ENCODE results near the gene MAGED4. TPM values are rescaled to one million over a fixed set of nuclear protein-coding genes. Genes with fewer than 3 reads are reported as not detected.
"Not testable (repeated sequence)": the region's sequence is repeated elsewhere in the genome, so short reads cannot be mapped to it uniquely, and the experiment has no call there.

The MAGED4 gene
- total RNA-seq, 1 donor from 2014 or later: 96.3 TPM

DNA sequence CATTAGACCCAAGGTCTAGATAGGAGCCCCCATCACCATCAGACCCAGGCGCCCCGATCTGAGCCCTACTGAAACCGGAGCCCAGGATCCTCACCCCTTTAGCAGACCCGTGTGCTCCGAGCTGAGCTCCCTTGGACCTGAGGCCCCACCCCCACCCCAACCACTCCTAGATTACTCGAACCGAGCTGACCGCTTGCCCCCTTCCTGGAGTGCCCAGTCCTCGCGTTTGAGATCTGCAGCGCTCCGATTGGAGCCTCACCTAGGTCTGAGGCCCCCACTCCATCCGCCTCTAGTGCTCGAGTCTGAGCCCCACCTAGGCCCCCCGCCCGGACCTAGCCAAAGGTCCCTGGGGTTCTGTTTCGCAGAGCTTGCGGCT, 378 bp downstream of the MAGED4 start:
- H3K4me1 Mint-ChIP-seq (ENCODE audit: low read depth, unreplicated experiment); FAIRE-seq: not testable (repeated sequence)

DNA sequence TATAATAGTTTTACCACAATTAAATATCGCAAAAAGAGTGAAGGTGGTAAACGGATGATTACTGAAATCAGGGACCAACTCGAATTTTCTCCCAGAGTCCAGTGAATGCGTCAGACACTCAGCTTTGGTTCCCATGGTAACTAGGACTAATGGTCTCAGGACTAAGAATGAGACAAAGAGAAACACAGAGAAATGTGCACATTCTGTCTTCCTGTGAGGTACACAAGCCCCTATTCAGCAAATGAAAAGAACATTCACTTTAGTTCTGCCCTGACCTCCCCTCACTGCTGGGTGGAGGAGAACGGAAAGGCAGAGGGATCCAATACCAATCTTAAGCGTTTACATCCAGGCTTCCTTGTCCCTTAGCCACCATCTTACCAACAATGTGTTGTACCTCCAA, 26.7 kb downstream of the MAGED4 start:
- DNase-seq (ENCODE audit: low read depth); H4K20me1 ChIP-seq (ENCODE audit: insufficient read depth, low read length); H3K4me1 ChIP-seq (ENCODE audit: insufficient read depth, low read length); H3K4me2 ChIP-seq (ENCODE audit: low read length); H3K27me3 ChIP-seq (ENCODE audit: insufficient read depth, low read length); H3K79me2 ChIP-seq (ENCODE audit: insufficient read depth, low read length); H3K9ac ChIP-seq (ENCODE audit: low read length); H3K36me3 Mint-ChIP-seq (ENCODE audit: low read depth, unreplicated experiment); H3K9me3 Mint-ChIP-seq (ENCODE audit: unreplicated experiment); H3K4me3 Mint-ChIP-seq (ENCODE audit: unreplicated experiment); H2AFZ ChIP-seq (ENCODE audit: low read depth, low read length); H3K4me3 ChIP-seq (ENCODE audit: insufficient read depth, low read depth, low read length); H3K27ac Mint-ChIP-seq (ENCODE audit: unreplicated experiment); H3K27me3 Mint-ChIP-seq (ENCODE audit: low read depth, unreplicated experiment); H3K27ac ChIP-seq (ENCODE audit: low read depth, low read length); FAIRE-seq; H3K9me3 ChIP-seq (ENCODE audit: insufficient read depth, low read depth, low read length); H3K36me3 ChIP-seq (ENCODE audit: insufficient read depth, low read length); H3K4me1 Mint-ChIP-seq (ENCODE audit: low read depth, unreplicated experiment): not testable (repeated sequence)

More for the DNA sequence above, 378 bp downstream of the MAGED4 start:
- H3K9me3 ChIP-seq (ENCODE audit: insufficient read depth, low read depth, low read length); H3K9me3 Mint-ChIP-seq (ENCODE audit: unreplicated experiment); H3K27ac Mint-ChIP-seq (ENCODE audit: unreplicated experiment); H3K27me3 ChIP-seq (ENCODE audit: insufficient read depth, low read length); H3K4me3 ChIP-seq (ENCODE audit: insufficient read depth, low read depth, low read length); H3K36me3 ChIP-seq (ENCODE audit: insufficient read depth, low read length); H3K79me2 ChIP-seq (ENCODE audit: insufficient read depth, low read length); H3K4me1 ChIP-seq (ENCODE audit: insufficient read depth, low read length); DNase-seq (ENCODE audit: low read depth); H3K9ac ChIP-seq (ENCODE audit: low read length); H2AFZ ChIP-seq (ENCODE audit: low read depth, low read length); H3K27me3 Mint-ChIP-seq (ENCODE audit: low read depth, unreplicated experiment); H3K36me3 Mint-ChIP-seq (ENCODE audit: low read depth, unreplicated experiment); H3K27ac ChIP-seq (ENCODE audit: low read depth, low read length); H3K4me3 Mint-ChIP-seq (ENCODE audit: unreplicated experiment); H3K4me2 ChIP-seq (ENCODE audit: low read length); H4K20me1 ChIP-seq (ENCODE audit: insufficient read depth, low read length): not testable (repeated sequence)

DNA sequence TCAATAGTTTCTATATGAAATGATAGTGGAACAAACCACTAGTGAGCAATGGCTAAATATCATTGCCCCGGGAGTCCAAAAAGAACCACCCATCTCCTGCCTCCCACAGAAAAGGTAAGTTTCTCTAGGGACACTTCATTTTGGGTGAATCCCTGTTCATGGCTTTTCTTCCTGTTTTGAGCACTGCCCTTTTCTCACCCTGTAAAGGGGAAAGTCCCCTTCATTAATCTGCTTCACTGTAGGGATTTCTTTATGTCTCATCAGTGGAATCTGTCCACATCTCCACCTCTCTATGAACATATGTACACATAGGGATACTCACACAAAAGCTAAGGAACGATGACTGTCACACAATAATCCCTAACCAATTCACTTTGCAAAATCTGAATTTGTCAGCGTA, 28.6 kb downstream of the MAGED4 start:
- no peak for FAIRE-seq
- H3K9me3 Mint-ChIP-seq (ENCODE audit: unreplicated experiment): no peaks in the 10 kb centered on the region
- no peak overlapping the region for H3K4me2 ChIP-seq (ENCODE audit: low read length)
- no peaks in the 10 kb centered on the region for H3K27me3 ChIP-seq (ENCODE audit: insufficient read depth, low read length)
- H4K20me1 ChIP-seq (ENCODE audit: insufficient read depth, low read length): no peaks in the 10 kb centered on the region
- no peak overlapping the region for H3K4me3 Mint-ChIP-seq (ENCODE audit: unreplicated experiment)
- no peaks in the 10 kb centered on the region for H3K4me1 Mint-ChIP-seq (ENCODE audit: low read depth, unreplicated experiment)
- no peak overlapping the region for H3K27ac Mint-ChIP-seq (ENCODE audit: unreplicated experiment)
- TF ChIP-seq, protein P1, sequence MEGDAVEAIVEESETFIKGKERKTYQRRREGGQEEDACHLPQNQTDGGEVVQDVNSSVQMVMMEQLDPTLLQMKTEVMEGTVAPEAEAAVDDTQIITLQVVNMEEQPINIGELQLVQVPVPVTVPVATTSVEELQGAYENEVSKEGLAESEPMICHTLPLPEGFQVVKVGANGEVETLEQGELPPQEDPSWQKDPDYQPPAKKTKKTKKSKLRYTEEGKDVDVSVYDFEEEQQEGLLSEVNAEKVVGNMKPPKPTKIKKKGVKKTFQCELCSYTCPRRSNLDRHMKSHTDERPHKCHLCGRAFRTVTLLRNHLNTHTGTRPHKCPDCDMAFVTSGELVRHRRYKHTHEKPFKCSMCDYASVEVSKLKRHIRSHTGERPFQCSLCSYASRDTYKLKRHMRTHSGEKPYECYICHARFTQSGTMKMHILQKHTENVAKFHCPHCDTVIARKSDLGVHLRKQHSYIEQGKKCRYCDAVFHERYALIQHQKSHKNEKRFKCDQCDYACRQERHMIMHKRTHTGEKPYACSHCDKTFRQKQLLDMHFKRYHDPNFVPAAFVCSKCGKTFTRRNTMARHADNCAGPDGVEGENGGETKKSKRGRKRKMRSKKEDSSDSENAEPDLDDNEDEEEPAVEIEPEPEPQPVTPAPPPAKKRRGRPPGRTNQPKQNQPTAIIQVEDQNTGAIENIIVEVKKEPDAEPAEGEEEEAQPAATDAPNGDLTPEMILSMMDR (IDR thresholded peaks at IDR 0.05; ENCODE audit: insufficient read depth, low read depth, low read length): no peak
- TF ChIP-seq EZH2 (IDR thresholded peaks at IDR 0.05; ENCODE audit: insufficient read depth, low read length): no peak
- no peaks in the 10 kb centered on the region for H3K36me3 Mint-ChIP-seq (ENCODE audit: low read depth, unreplicated experiment)
- no peaks in the 10 kb centered on the region for H3K4me1 ChIP-seq (ENCODE audit: insufficient read depth, low read length)
- H2AFZ ChIP-seq (ENCODE audit: low read depth, low read length): no peak overlapping the region
- H3K36me3 ChIP-seq (ENCODE audit: insufficient read depth, low read length): no peaks in the 10 kb centered on the region
- H3K9ac ChIP-seq (ENCODE audit: low read length): no peak overlapping the region
- H3K27ac ChIP-seq (ENCODE audit: low read depth, low read length): no peak overlapping the region
- H3K27me3 Mint-ChIP-seq (ENCODE audit: low read depth, unreplicated experiment): no peaks in the 10 kb centered on the region
- H3K79me2 ChIP-seq (ENCODE audit: insufficient read depth, low read length): no peaks in the 10 kb centered on the region
- H3K4me3 ChIP-seq (ENCODE audit: insufficient read depth, low read depth, low read length): no peak overlapping the region
- DNase-seq (ENCODE audit: low read depth): no peak
- no peaks in the 10 kb centered on the region for H3K9me3 ChIP-seq (ENCODE audit: insufficient read depth, low read depth, low read length)

DNA sequence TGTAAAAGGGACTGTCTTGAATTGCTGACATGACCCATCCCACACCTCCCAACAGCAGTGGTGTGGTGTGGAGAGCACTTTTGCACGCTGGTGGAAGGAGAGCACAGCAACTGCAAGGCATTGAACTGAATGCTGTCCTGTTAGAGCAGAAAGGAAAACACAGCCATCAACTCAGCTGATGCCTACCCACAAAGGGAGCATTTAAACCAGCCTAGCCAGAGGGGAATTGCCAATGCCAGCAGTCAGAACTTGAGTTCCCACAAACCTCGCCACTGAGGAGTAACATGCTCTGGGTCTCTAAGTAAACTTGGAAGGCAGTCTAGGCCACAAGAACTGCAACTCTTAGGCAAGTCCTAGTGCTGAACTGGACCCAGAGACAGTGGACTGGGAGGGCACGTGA, 31.9 kb downstream of the MAGED4 start:
- Mint-ChIP-seq H3K27ac (ENCODE audit: unreplicated experiment) (no peak overlapping the region), H3K9me3 (ENCODE audit: unreplicated experiment) (no peaks in the 10 kb centered on the region), H3K27me3 (ENCODE audit: low read depth, unreplicated experiment) (no peaks in the 10 kb centered on the region), H3K4me1 (ENCODE audit: low read depth, unreplicated experiment) (no peaks in the 10 kb centered on the region), H3K36me3 (ENCODE audit: low read depth, unreplicated experiment) (no peaks in the 10 kb centered on the region), H3K4me3 (ENCODE audit: unreplicated experiment) (no peak overlapping the region)
- no peak overlapping the region for H3K4me3 ChIP-seq (ENCODE audit: insufficient read depth, low read depth, low read length)
- DNase-seq (ENCODE audit: low read depth): no peak
- no peaks in the 10 kb centered on the region for H3K9me3 ChIP-seq (ENCODE audit: insufficient read depth, low read depth, low read length)
- no peak overlapping the region for H3K9ac ChIP-seq (ENCODE audit: low read length)
- H4K20me1 ChIP-seq (ENCODE audit: insufficient read depth, low read length): no peaks in the 10 kb centered on the region
- no peaks in the 10 kb centered on the region for H3K4me1 ChIP-seq (ENCODE audit: insufficient read depth, low read length)
- H3K4me2 ChIP-seq (ENCODE audit: low read length): no peak overlapping the region
- H3K36me3 ChIP-seq (ENCODE audit: insufficient read depth, low read length): no peaks in the 10 kb centered on the region
- H3K79me2 ChIP-seq (ENCODE audit: insufficient read depth, low read length): no peaks in the 10 kb centered on the region
- no peak overlapping the region for H2AFZ ChIP-seq (ENCODE audit: low read depth, low read length)
- H3K27me3 ChIP-seq (ENCODE audit: insufficient read depth, low read length): no peaks in the 10 kb centered on the region
- H3K27ac ChIP-seq (ENCODE audit: low read depth, low read length): no peak overlapping the region
- no peak for FAIRE-seq
- no peak for TF ChIP-seq EZH2 (IDR thresholded peaks at IDR 0.05; ENCODE audit: insufficient read depth, low read length)
- TF ChIP-seq, protein P1 (IDR thresholded peaks at IDR 0.05; ENCODE audit: insufficient read depth, low read depth, low read length): no peak

Data from astrocyte (in vitro differentiated cells and primary cell).